ENCODE results near the gene COX7A2L.

Gene COX7A2L

GRCh38 chr2:42333579-42333978, 27.4 kb downstream of the COX7A2L start:
- no peaks in the 10 kb centered on the region for H3F3A ChIP-seq (ENCODE audit: insufficient read depth, low read length)
- H3K4me3 ChIP-seq (ENCODE audit: low read depth, low read length, poor library complexity, severe bottlenecking): no peak overlapping the region
- no peak overlapping the region for H3K27ac ChIP-seq (ENCODE audit: low read depth, low read length, poor library complexity, severe bottlenecking)
- no peaks in the 10 kb centered on the region for H4K20me1 ChIP-seq (ENCODE audit: insufficient read depth, low read length)
- no peaks in the 10 kb centered on the region for H3K4me1 ChIP-seq (ENCODE audit: insufficient read depth, low read length, severe bottlenecking)
- no peak overlapping the region for H3K4me2 ChIP-seq (ENCODE audit: low read length)
- no peaks in the 10 kb centered on the region for H3K9me3 ChIP-seq (ENCODE audit: low read length)
- H3K27me3 ChIP-seq (ENCODE audit: insufficient read depth, low read length): no peaks in the 10 kb centered on the region
- no peaks in the 10 kb centered on the region for H3K9me2 ChIP-seq (ENCODE audit: low read depth, low read length)
- TF ChIP-seq, protein P1, sequence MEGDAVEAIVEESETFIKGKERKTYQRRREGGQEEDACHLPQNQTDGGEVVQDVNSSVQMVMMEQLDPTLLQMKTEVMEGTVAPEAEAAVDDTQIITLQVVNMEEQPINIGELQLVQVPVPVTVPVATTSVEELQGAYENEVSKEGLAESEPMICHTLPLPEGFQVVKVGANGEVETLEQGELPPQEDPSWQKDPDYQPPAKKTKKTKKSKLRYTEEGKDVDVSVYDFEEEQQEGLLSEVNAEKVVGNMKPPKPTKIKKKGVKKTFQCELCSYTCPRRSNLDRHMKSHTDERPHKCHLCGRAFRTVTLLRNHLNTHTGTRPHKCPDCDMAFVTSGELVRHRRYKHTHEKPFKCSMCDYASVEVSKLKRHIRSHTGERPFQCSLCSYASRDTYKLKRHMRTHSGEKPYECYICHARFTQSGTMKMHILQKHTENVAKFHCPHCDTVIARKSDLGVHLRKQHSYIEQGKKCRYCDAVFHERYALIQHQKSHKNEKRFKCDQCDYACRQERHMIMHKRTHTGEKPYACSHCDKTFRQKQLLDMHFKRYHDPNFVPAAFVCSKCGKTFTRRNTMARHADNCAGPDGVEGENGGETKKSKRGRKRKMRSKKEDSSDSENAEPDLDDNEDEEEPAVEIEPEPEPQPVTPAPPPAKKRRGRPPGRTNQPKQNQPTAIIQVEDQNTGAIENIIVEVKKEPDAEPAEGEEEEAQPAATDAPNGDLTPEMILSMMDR (IDR thresholded peaks at IDR 0.05; ENCODE audit: low read length): no peak
- no peak for TF ChIP-seq EZH2 (IDR thresholded peaks at IDR 0.05; ENCODE audit: borderline replicate concordance, low read length)
- no peaks in the 10 kb centered on the region for H3K79me2 ChIP-seq (ENCODE audit: insufficient read depth, low read length)
- no peak overlapping the region for H2AFZ ChIP-seq (ENCODE audit: low read length)
- no peak overlapping the region for H3K9ac ChIP-seq (ENCODE audit: low read length)
- peaks cover 63% of the 10 kb centered on the region; the same call in 1 of the 2 replicates for H3K36me3 ChIP-seq (ENCODE audit: insufficient read depth, low read length)

GRCh38 chr2:42332575-42332974, 28.4 kb downstream of the COX7A2L start:
- H3K9me2 ChIP-seq (ENCODE audit: low read depth, low read length): no peaks in the 10 kb centered on the region
- H3K4me2 ChIP-seq (ENCODE audit: low read length): no peak overlapping the region
- no peak overlapping the region for H2AFZ ChIP-seq (ENCODE audit: low read length)
- TF ChIP-seq EZH2 (IDR thresholded peaks at IDR 0.05; ENCODE audit: borderline replicate concordance, low read length): no peak
- TF ChIP-seq, protein P1 (IDR thresholded peaks at IDR 0.05; ENCODE audit: low read length): no peak
- H3K36me3 ChIP-seq (ENCODE audit: insufficient read depth, low read length): peaks cover 53% of the 10 kb centered on the region; the same call in 1 of the 2 replicates
- no peaks in the 10 kb centered on the region for H3F3A ChIP-seq (ENCODE audit: insufficient read depth, low read length)
- H3K27ac ChIP-seq (ENCODE audit: low read depth, low read length, poor library complexity, severe bottlenecking): no peak overlapping the region
- no peaks in the 10 kb centered on the region for H3K27me3 ChIP-seq (ENCODE audit: insufficient read depth, low read length)
- no peaks in the 10 kb centered on the region for H4K20me1 ChIP-seq (ENCODE audit: insufficient read depth, low read length)
- H3K4me3 ChIP-seq (ENCODE audit: low read depth, low read length, poor library complexity, severe bottlenecking): no peak overlapping the region
- no peaks in the 10 kb centered on the region for H3K79me2 ChIP-seq (ENCODE audit: insufficient read depth, low read length)
- no peak overlapping the region for H3K9ac ChIP-seq (ENCODE audit: low read length)
- no peaks in the 10 kb centered on the region for H3K9me3 ChIP-seq (ENCODE audit: low read length)
- H3K4me1 ChIP-seq (ENCODE audit: insufficient read depth, low read length, severe bottlenecking): no peaks in the 10 kb centered on the region

GRCh38 chr2:42331569-42332284, 29.3 kb downstream of the COX7A2L start:
- no peak overlapping the region for H2AFZ ChIP-seq (ENCODE audit: low read length)
- no peak overlapping the region for H3K4me3 ChIP-seq (ENCODE audit: low read depth, low read length, poor library complexity, severe bottlenecking)
- no peak for TF ChIP-seq EZH2 (IDR thresholded peaks at IDR 0.05; ENCODE audit: borderline replicate concordance, low read length)
- TF ChIP-seq, protein P1 (IDR thresholded peaks at IDR 0.05; ENCODE audit: low read length): no peak
- H3K4me1 ChIP-seq (ENCODE audit: insufficient read depth, low read length, severe bottlenecking): no peaks in the 10 kb centered on the region
- H3K9me2 ChIP-seq (ENCODE audit: low read depth, low read length): no peaks in the 10 kb centered on the region
- no peaks in the 10 kb centered on the region for H3F3A ChIP-seq (ENCODE audit: insufficient read depth, low read length)
- H3K36me3 ChIP-seq (ENCODE audit: insufficient read depth, low read length): peaks cover 52% of the 10 kb centered on the region; the same call in 1 of the 2 replicates
- H3K79me2 ChIP-seq (ENCODE audit: insufficient read depth, low read length): no peaks in the 10 kb centered on the region
- no peaks in the 10 kb centered on the region for H4K20me1 ChIP-seq (ENCODE audit: insufficient read depth, low read length)
- H3K27ac ChIP-seq (ENCODE audit: low read depth, low read length, poor library complexity, severe bottlenecking): no peak overlapping the region
- no peak overlapping the region for H3K9ac ChIP-seq (ENCODE audit: low read length)
- H3K9me3 ChIP-seq (ENCODE audit: low read length): no peaks in the 10 kb centered on the region
- H3K27me3 ChIP-seq (ENCODE audit: insufficient read depth, low read length): no peaks in the 10 kb centered on the region
- no peak overlapping the region for H3K4me2 ChIP-seq (ENCODE audit: low read length)
